ENCODE data around the gene C11orf21. TPM values are rescaled to one million over a fixed set of nuclear protein-coding genes. Genes with fewer than 3 reads are reported as not detected.

Gene C11orf21
- polyA plus RNA-seq, 1 donor (not counting 4 experiments of a cell fraction or from before 2014, with no cell fraction given), result not detected

DNA sequence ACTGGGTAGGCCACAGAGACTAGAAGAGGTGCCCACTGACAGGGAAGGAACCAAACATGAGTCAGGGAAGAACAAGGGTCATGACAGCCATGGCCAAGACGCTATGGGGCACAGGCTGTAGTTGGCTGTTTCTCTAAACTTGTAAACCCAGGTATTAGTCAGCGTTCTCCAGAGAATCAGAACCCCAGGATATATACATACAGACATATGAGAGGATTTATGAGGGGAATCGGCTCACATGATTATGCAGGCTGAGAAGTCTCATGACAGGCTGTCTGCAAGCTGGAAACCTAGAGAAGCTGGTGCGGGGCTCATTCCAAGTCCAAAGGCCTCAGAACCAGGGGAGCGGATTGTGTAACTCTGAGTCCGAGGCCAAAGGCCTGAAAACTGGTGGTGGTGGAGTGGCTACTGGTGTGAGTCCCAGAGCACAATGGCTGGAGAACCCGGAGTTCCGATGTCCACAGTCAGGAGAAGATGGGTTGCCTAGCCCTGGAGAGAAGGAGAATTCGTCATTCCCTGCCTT, 45.7 kb upstream of the C11orf21 start:
- Histone ChIP-seq H3K27ac (ENCODE audit: control insufficient read depth, insufficient read depth, low read length) (no peak overlapping the region), H3K4me3 (ENCODE audit: control insufficient read depth in 2 of 3, extremely low read depth in 1 of 3, insufficient read depth in 2 of 3, low read depth in 1 of 3, low read length in 3 of 3) (no peak overlapping the region), H3K36me3 (ENCODE audit: control insufficient read depth in 2 of 2, extremely low read depth in 1 of 2, insufficient read depth in 2 of 2, low read length in 2 of 2) (no peaks in the 10 kb centered on the region), H4K20me1 (ENCODE audit: control insufficient read depth, extremely low read depth, insufficient read depth, low read length) (no peaks in the 10 kb centered on the region), H3K9me3 (ENCODE audit: control insufficient read depth, low read depth, low read length) (peaks cover 3% of the 10 kb centered on the region), H2AFZ (ENCODE audit: control insufficient read depth, low read length) (no peak overlapping the region), H3K4me1 (ENCODE audit: control insufficient read depth, extremely low read depth, insufficient read depth, low read length) (no peaks in the 10 kb centered on the region), H3K27me3 (ENCODE audit: control insufficient read depth, extremely low read depth, insufficient read depth, low read length) (no peaks in the 10 kb centered on the region), H3K4me2 (ENCODE audit: control insufficient read depth, extremely low read depth, insufficient read depth, low read depth, low read length) (no peak overlapping the region), H3K9ac (ENCODE audit: control insufficient read depth, extremely low read depth, insufficient read depth, low read length) (no peak overlapping the region), H3K9me1 (ENCODE audit: control insufficient read depth, extremely low read depth, insufficient read depth, low read length) (no peaks in the 10 kb centered on the region), H3K79me2 (ENCODE audit: control insufficient read depth, insufficient read depth, low read length) (no peaks in the 10 kb centered on the region)
- TF ChIP-seq EZH2 (IDR thresholded peaks at IDR 0.05; ENCODE audit: low read length), result no peak
- TF ChIP-seq, protein P1, sequence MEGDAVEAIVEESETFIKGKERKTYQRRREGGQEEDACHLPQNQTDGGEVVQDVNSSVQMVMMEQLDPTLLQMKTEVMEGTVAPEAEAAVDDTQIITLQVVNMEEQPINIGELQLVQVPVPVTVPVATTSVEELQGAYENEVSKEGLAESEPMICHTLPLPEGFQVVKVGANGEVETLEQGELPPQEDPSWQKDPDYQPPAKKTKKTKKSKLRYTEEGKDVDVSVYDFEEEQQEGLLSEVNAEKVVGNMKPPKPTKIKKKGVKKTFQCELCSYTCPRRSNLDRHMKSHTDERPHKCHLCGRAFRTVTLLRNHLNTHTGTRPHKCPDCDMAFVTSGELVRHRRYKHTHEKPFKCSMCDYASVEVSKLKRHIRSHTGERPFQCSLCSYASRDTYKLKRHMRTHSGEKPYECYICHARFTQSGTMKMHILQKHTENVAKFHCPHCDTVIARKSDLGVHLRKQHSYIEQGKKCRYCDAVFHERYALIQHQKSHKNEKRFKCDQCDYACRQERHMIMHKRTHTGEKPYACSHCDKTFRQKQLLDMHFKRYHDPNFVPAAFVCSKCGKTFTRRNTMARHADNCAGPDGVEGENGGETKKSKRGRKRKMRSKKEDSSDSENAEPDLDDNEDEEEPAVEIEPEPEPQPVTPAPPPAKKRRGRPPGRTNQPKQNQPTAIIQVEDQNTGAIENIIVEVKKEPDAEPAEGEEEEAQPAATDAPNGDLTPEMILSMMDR (optimal IDR thresholded peaks at IDR 0.05 in 1 of 3, IDR thresholded peaks at IDR 0.05 in 1 of 3, conservative IDR thresholded peaks at IDR 0.05 in 1 of 3; ENCODE audit: extremely low read depth in 1 of 3, insufficient read depth in 2 of 3, low read length in 3 of 3), result no peak
- no peak for DNase-seq (ENCODE audit: low read depth, low spot score)
- dilution Hi-C loops (cut with MboI; ENCODE audit: extremely low pct_ligation_motif_present, low sequenced_read_pairs), result no loop called here
- FAIRE-seq, result no peak

DNA sequence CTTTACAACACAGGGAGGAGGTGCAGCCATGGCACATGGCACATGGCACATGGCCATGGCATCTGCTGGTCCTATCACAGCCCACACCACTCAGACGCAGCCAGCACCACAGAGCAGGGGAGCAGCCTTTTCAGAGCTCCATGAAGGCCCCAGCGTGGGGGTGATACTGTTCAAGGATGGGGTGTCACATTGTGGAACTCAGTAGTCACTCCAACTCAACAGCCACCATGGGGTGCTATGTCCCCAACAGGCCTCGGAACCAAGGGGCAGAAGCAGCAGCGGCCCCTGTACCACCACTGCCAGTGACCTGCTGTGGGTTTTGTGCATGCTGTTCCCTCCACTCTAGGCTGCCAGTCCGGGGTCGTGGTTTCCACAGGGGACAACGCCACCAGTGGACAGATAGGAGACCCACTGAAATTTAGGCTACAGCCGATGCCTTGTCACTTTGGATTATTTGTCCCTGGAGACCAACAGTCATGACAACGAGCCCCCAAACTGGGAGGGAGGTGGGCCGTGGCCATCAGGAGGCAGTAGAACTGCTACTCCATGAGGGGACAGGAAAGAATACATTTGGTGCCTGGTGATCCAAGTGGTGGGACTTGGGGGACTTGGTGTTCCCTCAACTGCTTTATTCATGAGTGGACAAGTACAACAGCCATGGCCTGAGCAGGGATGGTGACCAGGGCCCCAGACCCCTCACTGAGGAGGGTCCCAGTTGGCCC, 45.0 kb upstream of the C11orf21 start:
- Histone ChIP-seq H3K27ac (ENCODE audit: control insufficient read depth, insufficient read depth, low read length) (no peak overlapping the region), H3K4me1 (ENCODE audit: control insufficient read depth, extremely low read depth, insufficient read depth, low read length) (no peaks in the 10 kb centered on the region), H3K79me2 (ENCODE audit: control insufficient read depth, insufficient read depth, low read length) (no peaks in the 10 kb centered on the region), H4K20me1 (ENCODE audit: control insufficient read depth, extremely low read depth, insufficient read depth, low read length) (no peaks in the 10 kb centered on the region), H3K4me2 (ENCODE audit: control insufficient read depth, extremely low read depth, insufficient read depth, low read depth, low read length) (no peak overlapping the region), H3K36me3 (ENCODE audit: control insufficient read depth in 2 of 2, extremely low read depth in 1 of 2, insufficient read depth in 2 of 2, low read length in 2 of 2) (no peaks in the 10 kb centered on the region), H3K4me3 (ENCODE audit: control insufficient read depth in 2 of 3, extremely low read depth in 1 of 3, insufficient read depth in 2 of 3, low read depth in 1 of 3, low read length in 3 of 3) (no peak overlapping the region), H2AFZ (ENCODE audit: control insufficient read depth, low read length) (no peak overlapping the region), H3K9ac (ENCODE audit: control insufficient read depth, extremely low read depth, insufficient read depth, low read length) (no peak overlapping the region), H3K27me3 (ENCODE audit: control insufficient read depth, extremely low read depth, insufficient read depth, low read length) (no peaks in the 10 kb centered on the region), H3K9me1 (ENCODE audit: control insufficient read depth, extremely low read depth, insufficient read depth, low read length) (no peaks in the 10 kb centered on the region), H3K9me3 (ENCODE audit: control insufficient read depth, low read depth, low read length) (peaks cover 3% of the 10 kb centered on the region)
- no peak for TF ChIP-seq EZH2 (IDR thresholded peaks at IDR 0.05; ENCODE audit: low read length)
- TF ChIP-seq, protein P1 (optimal IDR thresholded peaks at IDR 0.05 in 1 of 3, IDR thresholded peaks at IDR 0.05 in 1 of 3, conservative IDR thresholded peaks at IDR 0.05 in 1 of 3; ENCODE audit: extremely low read depth in 1 of 3, insufficient read depth in 2 of 3, low read length in 3 of 3), result no peak
- dilution Hi-C loops (cut with MboI; ENCODE audit: extremely low pct_ligation_motif_present, low sequenced_read_pairs), result no loop called here
- DNase-seq (ENCODE audit: low read depth, low spot score), result no peak
- no peak for FAIRE-seq
